Stomach (tissue), 4 donors: ENCODE data around the gene CRABP2.

Source experiments
- CTCF ChIP-seq, 7 experiments: fragments of 450-650 bp in 4 of 7; fragments of 200-600 bp in 3 of 7; sonication (generic) in 3 of 7; IDR thresholded peaks; one replicate each; pipeline ENCODE4 v1.5.1; 2016 to 2019; ENCODE audit warnings: antibody characterized with exemption in 7 of 7, control low read depth in 2 of 7, mild to moderate bottlenecking in 1 of 7
- EP300 ChIP-seq: sonication (generic); formaldehyde crosslinking; IDR thresholded peaks from one replicate; pipeline ENCODE4 v1.6.1; 2017; ENCODE audit warnings: antibody characterized with exemption

- no peak for TF ChIP-seq EP300
- TF ChIP-seq CTCF (IDR thresholded peaks at IDR 0.05) = no peak
Measured at GRCh38 chr1:156675210-156676113, 29.9 kb downstream of the CRABP2 start.
